GM12875 (cell line): ENCODE measurements around the gene P4HTM.
A peak's percentile ranks its signal among the peaks of the same experiment; 100 is the strongest.
"Not testable (repeated sequence)": the region's sequence is repeated elsewhere in the genome, so short reads cannot be mapped to it uniquely, and the experiment has no call there.

ENCODE experiments used
- H3K4me3 ChIP-seq: one replicate; pipeline ENCODE4 v1.5.1; 2011; ENCODE audit warnings: low read depth, low read length, control low read depth
- TF ChIP-seq, protein P1 (sequence below): IDR thresholded peaks from 2 replicates; pipeline ENCODE4 v1.5.1; 2011; ENCODE audit warnings: low read depth, mild to moderate bottlenecking, control low read depth, inconsistent platforms, low read length, moderate library complexity, borderline replicate concordance; ENCODE audit not compliant: insufficient read depth

The P4HTM gene

DNA sequence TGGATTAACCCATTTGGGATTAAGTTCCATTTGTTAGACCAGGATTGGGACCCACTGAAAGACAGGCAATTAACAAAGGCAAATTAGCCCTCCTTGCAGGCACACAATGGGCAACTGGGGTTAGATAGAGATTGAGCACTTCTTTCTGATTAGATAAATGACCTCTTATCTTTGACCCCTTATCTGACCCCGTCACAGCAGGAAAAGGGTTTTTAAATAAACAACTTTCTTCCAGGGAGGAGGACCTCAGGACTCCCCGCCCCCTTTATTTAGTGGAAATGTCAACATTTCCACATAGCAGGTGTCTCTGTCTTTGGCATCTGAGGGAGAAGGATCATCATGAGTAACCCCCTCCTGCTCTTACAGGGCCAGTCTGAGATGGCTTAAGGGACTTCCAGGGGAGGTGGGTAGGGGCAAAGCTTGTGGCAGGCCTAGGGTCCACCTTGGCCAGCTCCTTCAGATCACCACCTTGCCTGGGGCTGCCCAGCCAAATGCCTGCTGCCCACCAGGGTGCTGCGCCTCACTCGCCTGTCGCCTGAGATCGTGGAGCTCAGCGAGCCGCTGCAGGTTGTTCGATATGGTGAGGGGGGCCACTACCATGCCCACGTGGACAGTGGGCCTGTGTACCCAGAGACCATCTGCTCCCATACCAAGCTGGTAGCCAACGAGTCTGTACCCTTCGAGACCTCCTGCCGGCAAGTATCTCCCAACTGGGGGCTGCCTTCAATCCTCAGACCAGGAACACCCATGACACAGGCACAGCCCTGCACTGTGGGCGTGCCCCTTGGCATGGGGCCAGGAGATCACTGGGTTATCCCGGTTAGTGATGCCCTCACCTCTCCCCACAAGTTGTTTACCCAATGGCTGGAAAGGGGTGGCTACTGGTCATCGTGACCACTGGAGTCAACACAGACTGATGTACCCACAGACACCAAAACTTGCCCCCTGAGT, 14.6 kb downstream of the P4HTM start:
- no peak overlapping the region for H3K4me3 ChIP-seq
- TF ChIP-seq, protein P1, sequence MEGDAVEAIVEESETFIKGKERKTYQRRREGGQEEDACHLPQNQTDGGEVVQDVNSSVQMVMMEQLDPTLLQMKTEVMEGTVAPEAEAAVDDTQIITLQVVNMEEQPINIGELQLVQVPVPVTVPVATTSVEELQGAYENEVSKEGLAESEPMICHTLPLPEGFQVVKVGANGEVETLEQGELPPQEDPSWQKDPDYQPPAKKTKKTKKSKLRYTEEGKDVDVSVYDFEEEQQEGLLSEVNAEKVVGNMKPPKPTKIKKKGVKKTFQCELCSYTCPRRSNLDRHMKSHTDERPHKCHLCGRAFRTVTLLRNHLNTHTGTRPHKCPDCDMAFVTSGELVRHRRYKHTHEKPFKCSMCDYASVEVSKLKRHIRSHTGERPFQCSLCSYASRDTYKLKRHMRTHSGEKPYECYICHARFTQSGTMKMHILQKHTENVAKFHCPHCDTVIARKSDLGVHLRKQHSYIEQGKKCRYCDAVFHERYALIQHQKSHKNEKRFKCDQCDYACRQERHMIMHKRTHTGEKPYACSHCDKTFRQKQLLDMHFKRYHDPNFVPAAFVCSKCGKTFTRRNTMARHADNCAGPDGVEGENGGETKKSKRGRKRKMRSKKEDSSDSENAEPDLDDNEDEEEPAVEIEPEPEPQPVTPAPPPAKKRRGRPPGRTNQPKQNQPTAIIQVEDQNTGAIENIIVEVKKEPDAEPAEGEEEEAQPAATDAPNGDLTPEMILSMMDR: no peak

DNA sequence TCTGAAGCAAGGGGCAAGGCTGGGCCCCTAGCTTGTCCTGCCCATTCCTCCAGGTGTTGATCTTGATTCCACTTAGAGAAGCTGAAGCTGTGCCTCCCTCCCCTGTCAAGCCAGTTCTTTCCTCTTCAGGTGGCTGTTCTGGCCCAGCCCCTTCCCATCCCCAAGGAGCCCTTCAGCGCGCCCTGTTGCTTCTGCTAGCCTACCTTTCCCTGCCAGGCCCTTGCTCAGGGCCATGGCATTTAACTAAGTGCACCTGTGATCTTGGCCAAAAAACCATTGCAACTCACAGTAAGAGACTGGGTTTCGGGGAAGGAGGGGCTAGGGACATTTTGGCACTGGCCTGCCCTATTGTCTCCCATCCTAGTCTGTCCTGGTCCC, 15.3 kb downstream of the P4HTM start:
- TF ChIP-seq, protein P1: no peak
- no peak overlapping the region for H3K4me3 ChIP-seq

DNA sequence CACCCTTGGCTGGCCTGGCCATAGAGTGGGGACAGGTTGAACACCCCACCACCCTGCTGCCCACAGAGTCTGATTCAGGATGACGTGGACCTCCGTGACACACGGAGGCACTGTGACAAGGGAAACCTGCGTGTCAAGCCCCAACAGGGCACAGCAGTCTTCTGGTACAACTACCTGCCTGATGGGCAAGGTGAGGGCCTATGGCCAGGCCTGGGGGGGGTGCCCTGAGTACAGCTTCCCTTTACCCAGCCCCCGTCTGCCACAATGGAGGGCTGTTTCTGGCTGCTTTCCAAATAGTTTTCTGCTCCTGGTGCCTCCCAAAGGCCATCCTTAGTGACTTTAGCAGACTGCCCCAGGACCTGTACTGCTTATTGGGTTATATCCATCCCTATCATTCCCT, 16.0 kb downstream of the P4HTM start:
- TF ChIP-seq, protein P1: no peak
- no peak overlapping the region for H3K4me3 ChIP-seq

DNA sequence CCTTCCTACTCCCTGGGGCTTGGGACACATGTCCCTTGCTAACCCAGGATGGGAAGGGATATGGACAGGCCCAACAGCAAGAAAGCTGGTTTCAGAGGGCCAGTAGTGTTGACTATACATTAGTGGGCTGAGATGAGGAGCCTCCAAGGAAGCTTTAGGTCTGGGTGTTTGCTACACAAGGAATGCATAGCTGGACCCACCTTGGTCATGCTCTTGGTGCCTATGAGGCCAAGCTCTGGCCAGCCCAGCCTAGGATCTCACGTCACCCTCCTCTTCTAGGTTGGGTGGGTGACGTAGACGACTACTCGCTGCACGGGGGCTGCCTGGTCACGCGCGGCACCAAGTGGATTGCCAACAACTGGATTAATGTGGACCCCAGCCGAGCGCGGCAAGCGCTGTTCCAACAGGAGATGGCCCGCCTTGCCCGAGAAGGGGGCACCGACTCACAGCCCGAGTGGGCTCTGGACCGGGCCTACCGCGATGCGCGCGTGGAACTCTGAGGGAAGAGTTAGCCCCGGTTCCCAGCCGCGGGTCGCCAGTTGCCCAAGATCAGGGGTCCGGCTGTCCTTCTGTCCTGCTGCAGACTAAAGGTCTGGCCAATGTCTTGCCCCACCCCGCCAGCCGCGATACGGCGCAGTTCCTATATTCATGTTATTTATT, 16.5 kb downstream of the P4HTM start:
- peak overlapping the region; percentile 96 for H3K4me3 ChIP-seq
- TF ChIP-seq, protein P1: no peak

DNA sequence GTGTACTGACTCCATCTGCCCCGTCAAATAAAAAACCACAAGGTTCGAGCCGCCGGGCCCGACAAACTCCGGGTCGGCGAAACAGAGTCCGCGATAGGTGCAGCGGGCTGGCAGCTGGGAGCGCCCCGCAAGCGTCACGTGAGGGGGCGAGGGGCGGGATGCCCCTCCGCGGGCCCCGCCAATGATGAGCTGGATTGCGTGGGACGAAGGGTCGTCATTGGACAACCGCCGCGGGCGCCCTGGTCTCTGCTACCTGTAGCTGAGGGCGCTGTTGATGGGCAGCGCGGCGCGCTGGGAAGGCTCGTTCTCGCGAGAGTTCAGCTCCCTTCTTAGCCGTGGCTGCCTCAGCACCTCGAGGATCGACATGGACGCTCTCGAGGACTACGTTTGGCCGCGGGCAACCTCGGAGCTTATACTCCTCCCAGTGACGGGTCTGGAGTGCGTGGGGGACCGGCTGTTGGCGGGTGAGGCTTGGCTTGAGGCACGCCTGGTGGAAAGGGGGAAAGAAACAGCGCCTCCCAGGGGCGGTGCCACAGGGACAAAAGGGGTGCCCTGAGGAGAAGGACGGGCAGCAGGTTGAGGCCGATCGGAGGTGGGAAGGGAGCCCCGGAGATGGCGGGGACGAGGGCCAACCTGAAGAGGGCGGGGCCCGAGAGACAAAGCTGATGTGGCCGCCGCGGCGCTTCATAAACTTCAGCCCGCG, 17.2 kb downstream of the P4HTM start, which contains the start of gene WDR6:
Gene WDR6, plus strand, starts transcription at position 324 of the 703 bp plus-strand sequence. Its CDS starts 41 bp downstream, at position 365.
- TF ChIP-seq, protein P1: peak; percentile 47; the same call in 1 of the 2 replicates
- peak within 1 kb of the TSS; percentile 96 for H3K4me3 ChIP-seq

DNA sequence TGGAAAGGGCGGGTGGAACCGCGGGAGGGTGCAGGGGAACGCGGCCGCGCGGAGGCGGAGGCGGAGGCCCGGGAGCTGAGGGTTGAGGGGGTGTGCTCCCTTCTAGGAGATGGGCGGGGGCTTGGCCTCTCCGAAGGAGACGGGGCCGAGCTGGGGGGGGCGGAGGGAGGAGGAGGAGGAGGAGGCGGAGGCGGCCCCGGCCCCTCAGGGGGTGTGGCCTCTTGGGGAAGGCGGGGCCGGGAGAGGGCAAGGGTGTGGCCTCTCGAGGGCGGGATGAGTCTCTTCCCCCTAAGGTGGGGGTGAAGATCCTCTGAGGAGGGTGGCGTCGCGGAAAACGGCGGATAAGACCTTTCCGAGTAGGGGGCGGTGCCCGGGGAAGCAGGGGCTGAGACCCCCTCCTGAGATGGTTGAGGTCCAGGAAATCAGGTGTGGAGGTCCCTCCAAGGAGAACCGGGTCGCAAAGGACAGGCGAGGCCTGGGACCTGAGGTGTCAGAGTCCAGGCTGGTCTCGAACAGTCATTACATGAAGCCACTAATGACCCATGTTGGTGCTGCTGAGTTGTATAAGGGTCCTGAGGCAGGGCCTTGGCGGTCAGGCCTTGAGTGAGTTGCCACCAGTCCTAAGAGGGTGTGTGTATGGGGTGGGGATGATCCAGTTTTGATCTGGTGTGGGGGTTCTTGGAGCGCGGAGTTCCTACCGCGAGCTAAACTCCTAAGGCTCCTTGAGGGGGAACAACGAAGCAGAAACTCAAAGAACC, 17.9 kb downstream of the P4HTM start:
- H3K4me3 ChIP-seq: peak overlapping the region; percentile 96
- TF ChIP-seq, protein P1: no peak

DNA sequence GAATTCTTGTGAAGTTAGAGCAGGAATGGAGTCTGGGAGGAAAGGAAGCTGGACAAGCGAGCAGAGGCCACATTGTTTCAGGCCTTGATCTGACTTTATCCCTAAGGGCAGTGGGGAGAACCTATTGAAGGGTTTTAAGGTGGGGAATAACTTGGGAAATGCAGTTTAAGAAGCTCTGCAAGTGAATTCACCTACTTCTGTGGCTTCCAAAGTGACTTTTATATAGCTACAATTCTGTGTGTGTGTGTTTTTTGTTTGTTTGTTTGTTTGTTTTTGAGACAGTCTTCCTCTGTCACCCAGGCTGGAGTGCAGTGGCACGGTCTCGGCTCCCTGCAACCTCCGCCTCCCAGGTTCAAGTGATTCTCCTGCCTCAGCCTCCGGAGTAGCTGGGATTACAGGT, 18.6 kb downstream of the P4HTM start:
- H3K4me3 ChIP-seq: not testable (repeated sequence)
